Kidney (tissue), 14 donors: ENCODE measurements around the gene SPATA9. TPM values are rescaled to one million over a fixed set of nuclear protein-coding genes. Genes with fewer than 3 reads are reported as not detected.

Experiments
- DNase-seq, 5 donors: peaks; one replicate each; pipeline ENCODE4 v3.0.0-alpha.2; 2013 to 2020
- FAIRE-seq: peaks from 2 replicates; lab custom pipeline; 2012; peaks lifted over from hg19 to GRCh38; lab: Jason Lieb, UNC
- H3K27ac ChIP-seq, 2 donors: one replicate each; pipeline ENCODE4 v1.7.0; 2013; ENCODE audit warnings: low read depth in 2 of 2, low read length in 2 of 2, inconsistent platforms in 1 of 2
- H3K27me3 ChIP-seq: one replicate; pipeline ENCODE4 v1.7.1; 2013; ENCODE audit warnings: low read length, inconsistent platforms; ENCODE audit not compliant: control insufficient read depth, insufficient read depth
- H3K36me3 ChIP-seq, 3 donors: one replicate each; pipeline versions ENCODE4 v1.7.0 to v1.7.1; 2013; ENCODE audit warnings: low read length in 3 of 3, control low read depth in 1 of 3, inconsistent platforms in 1 of 3; ENCODE audit not compliant: insufficient read depth in 3 of 3, control insufficient read depth in 2 of 3
- H3K4me1 ChIP-seq, 3 donors: one replicate each; pipeline versions ENCODE4 v1.7.0 to v1.7.1; 2013; ENCODE audit warnings: low read length in 3 of 3, inconsistent platforms in 1 of 3, low read depth in 1 of 3; ENCODE audit not compliant: control insufficient read depth in 2 of 3, insufficient read depth in 2 of 3
- H3K4me3 ChIP-seq, 3 donors: one replicate each; pipeline versions ENCODE4 v1.7.0 to v1.8.1; 2013; ENCODE audit warnings: low read length in 3 of 3, control low read depth in 1 of 3, inconsistent platforms in 1 of 3
- H3K9ac ChIP-seq, 3 donors: one replicate each; pipeline versions ENCODE4 v1.7.0 to v1.7.1; 2013; ENCODE audit warnings: low read length in 3 of 3, control low read depth in 1 of 3, inconsistent platforms in 1 of 3
- H3K9me3 ChIP-seq, 3 donors: one replicate each; pipeline versions ENCODE4 v1.7.0 to v1.7.1; 2013; ENCODE audit warnings: low read length in 3 of 3, control low read depth in 1 of 3, inconsistent platforms in 1 of 3; ENCODE audit not compliant: control insufficient read depth in 2 of 3, insufficient read depth in 1 of 3
- CTCF ChIP-seq: IDR thresholded peaks from 3 replicates; pipeline ENCODE4 v1.5.1; 2012; ENCODE audit warnings: mild to moderate bottlenecking, moderate library complexity, borderline replicate concordance; ENCODE audit not compliant: insufficient read depth; ENCODE audit errors: extremely low read depth
- intact Hi-C: fragments of 100-400 bp; cut with DNase I; formaldehyde crosslinking; loops from one replicate; pipeline ENCODE4 v1.11.1; 2022
- polyA plus RNA-seq: library from polyadenylated mRNA; stranded (reverse); fragments of 350-450 nt; fragmentation: Illumina TruSeq; extraction: RNeasy Lipid Tissue Mini Kit (QIAGEN cat#74804); gene quantifications from one replicate; pipeline ENCODE4 v1.2.3, GENCODE V29; 2014; ENCODE audit warnings: low read depth, low replicate concordance; ENCODE audit not compliant: insufficient read depth
- total RNA-seq: library from RNA; stranded (reverse); fragmentation: NEBNext Ultra II Directional; extraction: Animal tissue kit (Norgen Biotek cat#: 25700); gene quantifications from one replicate; pipeline ENCODE4 v1.2.1, GENCODE V29; 2021
- donor health status: control.
- donor health status: control.
- donor health status: control.
- donor health status: control.
- donor health status: control.
- donor health status: DM: yes; HTN: yes; CAD: no.
- donor health status: Normal renal cell carcinoma (clear cell type).

SPATA9 gene
- total and polyA plus RNA-seq, 2 donors from 2014 or later = 1.0 to 1.1 TPM

GRCh38 chr5:95617057-95617456 lies 65.7 kb downstream of the SPATA9 start:
- DNase-seq (no peak), FAIRE-seq (no peak)
- no peaks in the 10 kb centered on the region for H3K9me3 ChIP-seq
- no peaks in the 10 kb centered on the region for H3K36me3 ChIP-seq
- peaks cover 6% of the 10 kb centered on the region for H3K27me3 ChIP-seq
- no peak overlapping the region for H3K27ac ChIP-seq
- no peak overlapping the region for H3K9ac ChIP-seq
- H3K4me1 ChIP-seq = peaks cover 0 to 4% (median 0%) of the 10 kb centered on the region in 3 donors
- intact Hi-C loops = no loop called here
- TF ChIP-seq CTCF = no peak
- H3K4me3 ChIP-seq = no peak overlapping the region

GRCh38 chr5:95615164-95615467 lies 67.7 kb downstream of the SPATA9 start:
- no peak overlapping the region for H3K4me3 ChIP-seq
- peaks cover 0 to 4% (median 0%) of the 10 kb centered on the region in 3 donors for H3K4me1 ChIP-seq
- DNase-seq = no peak
- no peak overlapping the region for H3K27ac ChIP-seq
- H3K9me3 ChIP-seq = no peaks in the 10 kb centered on the region
- no peak for FAIRE-seq
- intact Hi-C loops = no loop called here
- H3K36me3 ChIP-seq = no peaks in the 10 kb centered on the region
- no peak overlapping the region for H3K9ac ChIP-seq
- no peak for TF ChIP-seq CTCF
- H3K27me3 ChIP-seq = peaks cover 6% of the 10 kb centered on the region

GRCh38 chr5:95613514-95613913 lies 69.3 kb downstream of the SPATA9 start:
- intact Hi-C loops = no loop called here
- DNase-seq (no peak), FAIRE-seq (no peak)
- H3K36me3 ChIP-seq = no peaks in the 10 kb centered on the region
- no peaks in the 10 kb centered on the region for H3K9me3 ChIP-seq
- no peak overlapping the region for H3K27ac ChIP-seq
- H3K4me1 ChIP-seq = no peaks in the 10 kb centered on the region
- TF ChIP-seq CTCF = no peak
- H3K9ac ChIP-seq = no peak overlapping the region
- no peak overlapping the region for H3K4me3 ChIP-seq
- H3K27me3 ChIP-seq = no peaks in the 10 kb centered on the region

- H3K27ac ChIP-seq = no peak overlapping the region
- DNase-seq (no peak), FAIRE-seq (no peak)
- no peak overlapping the region for H3K4me3 ChIP-seq
- TF ChIP-seq CTCF = no peak
- H3K9me3 ChIP-seq = no peaks in the 10 kb centered on the region
- H3K36me3 ChIP-seq = no peaks in the 10 kb centered on the region
- no peak overlapping the region for H3K9ac ChIP-seq
- intact Hi-C loops = no loop called here
- no peaks in the 10 kb centered on the region for H3K27me3 ChIP-seq
- H3K4me1 ChIP-seq = no peaks in the 10 kb centered on the region
Measured at GRCh38 chr5:95611396-95611795, 71.4 kb downstream of the SPATA9 start.
